Measurements from ENCODE around the gene COG8.

COG8 gene

GRCh38 chr16:69318177-69318910 is 21.0 kb downstream of the COG8 start:
- no peak for DNase-seq (ENCODE audit: extremely low read depth, insufficient read length)
- Histone ChIP-seq H3K27me3 (replicated peaks; ENCODE audit: control insufficient read depth, insufficient read depth, low read length) (no peaks in the 10 kb centered on the region), H3K4me3 (replicated peaks; ENCODE audit: low read depth, low read length) (no peak overlapping the region), H3K36me3 (ENCODE audit: control insufficient read depth, insufficient read depth, low read length) (peaks cover 63% of the 10 kb centered on the region)
- TF ChIP-seq CTCF (IDR thresholded peaks at IDR 0.05; ENCODE audit: insufficient read depth, low read length, poor library complexity, severe bottlenecking), result no peak

GRCh38 chr16:69316595-69317034 is 22.7 kb downstream of the COG8 start:
- DNase-seq (ENCODE audit: extremely low read depth, insufficient read length), result no peak
- TF ChIP-seq CTCF (IDR thresholded peaks at IDR 0.05; ENCODE audit: insufficient read depth, low read length, poor library complexity, severe bottlenecking), result no peak
- Histone ChIP-seq H3K4me3 (replicated peaks; ENCODE audit: low read depth, low read length) (no peak overlapping the region), H3K27me3 (replicated peaks; ENCODE audit: control insufficient read depth, insufficient read depth, low read length) (no peaks in the 10 kb centered on the region), H3K36me3 (ENCODE audit: control insufficient read depth, insufficient read depth, low read length) (peaks cover 51% of the 10 kb centered on the region)

- TF ChIP-seq CTCF (IDR thresholded peaks at IDR 0.05; ENCODE audit: insufficient read depth, low read length, poor library complexity, severe bottlenecking), result no peak
- H3K27me3 ChIP-seq (replicated peaks; ENCODE audit: control insufficient read depth, insufficient read depth, low read length), result no peaks in the 10 kb centered on the region
- peaks cover 44% of the 10 kb centered on the region for H3K36me3 ChIP-seq (ENCODE audit: control insufficient read depth, insufficient read depth, low read length)
- DNase-seq (ENCODE audit: extremely low read depth, insufficient read length), result no peak
- no peak overlapping the region for H3K4me3 ChIP-seq (replicated peaks; ENCODE audit: low read depth, low read length)
These were observed 23.7 kb downstream of the COG8 start for GRCh38 chr16:69315486-69316311.

GRCh38 chr16:69314534-69314933 is 24.8 kb downstream of the COG8 start:
- TF ChIP-seq CTCF (IDR thresholded peaks at IDR 0.05; ENCODE audit: insufficient read depth, low read length, poor library complexity, severe bottlenecking), result no peak
- no peaks in the 10 kb centered on the region for H3K27me3 ChIP-seq (replicated peaks; ENCODE audit: control insufficient read depth, insufficient read depth, low read length)
- H3K4me3 ChIP-seq (replicated peaks; ENCODE audit: low read depth, low read length), result no peak overlapping the region
- peaks cover 33% of the 10 kb centered on the region for H3K36me3 ChIP-seq (ENCODE audit: control insufficient read depth, insufficient read depth, low read length)
- DNase-seq (ENCODE audit: extremely low read depth, insufficient read length), result no peak

GRCh38 chr16:69313469-69313868 is 25.9 kb downstream of the COG8 start:
- H3K36me3 ChIP-seq (ENCODE audit: control insufficient read depth, insufficient read depth, low read length), result peaks cover 24% of the 10 kb centered on the region

More at GRCh38 chr16:69313469-69313868, 25.9 kb downstream of the COG8 start:
- no peak for TF ChIP-seq CTCF (IDR thresholded peaks at IDR 0.05; ENCODE audit: insufficient read depth, low read length, poor library complexity, severe bottlenecking)
- DNase-seq (ENCODE audit: extremely low read depth, insufficient read length), result no peak
- Histone ChIP-seq H3K27me3 (replicated peaks; ENCODE audit: control insufficient read depth, insufficient read depth, low read length) (no peaks in the 10 kb centered on the region), H3K4me3 (replicated peaks; ENCODE audit: low read depth, low read length) (no peak overlapping the region)

All from GM06990 (cell line).